ENCODE results near the gene COX6A2.

Gene COX6A2

DNA sequence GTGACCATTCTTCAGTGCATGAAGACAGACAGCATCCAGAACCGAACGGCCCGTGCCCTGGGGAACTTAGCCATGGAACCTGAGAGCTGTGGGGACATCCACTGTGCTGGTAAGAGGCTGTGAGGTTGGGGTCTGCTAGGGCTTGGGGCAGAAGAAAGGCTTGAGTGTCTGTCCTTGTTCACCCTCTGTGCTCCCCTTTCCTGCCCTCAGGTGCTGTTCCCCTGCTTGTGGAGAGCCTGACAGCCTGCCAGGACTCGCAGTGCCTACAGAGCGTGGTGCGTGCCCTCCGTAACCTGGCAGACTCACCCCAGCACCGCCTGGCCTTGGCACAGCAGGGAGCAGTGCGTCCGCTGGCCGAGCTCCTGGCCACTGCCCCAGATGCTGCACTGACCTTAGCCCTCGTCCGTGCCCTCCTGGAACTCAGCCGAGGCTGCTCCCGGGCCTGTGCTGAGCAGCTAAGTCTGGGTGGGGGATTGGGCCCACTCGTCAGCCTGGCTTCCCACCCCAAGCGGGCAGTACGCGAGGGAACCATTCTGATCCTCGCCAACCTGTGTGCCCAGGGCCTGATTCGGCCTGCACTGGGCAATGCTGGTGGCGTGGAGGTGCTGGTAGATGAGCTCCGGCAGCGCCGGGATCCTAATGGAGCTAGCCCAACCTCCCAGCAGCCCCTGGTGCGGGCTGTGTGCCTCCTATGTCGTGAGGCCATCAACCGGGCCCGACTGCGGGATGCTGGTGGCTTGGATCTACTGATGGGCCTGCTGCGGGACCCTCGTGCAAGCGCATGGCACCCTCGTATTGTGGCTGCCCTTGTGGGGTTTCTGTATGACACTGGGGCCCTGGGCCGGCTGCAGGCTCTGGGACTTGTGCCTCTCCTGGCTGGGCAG lies 34.0 kb upstream of the COX6A2 start:
- Histone ChIP-seq H3K4me2 (ENCODE audit: low read depth, low read length, poor library complexity, severe bottlenecking) (no peak overlapping the region), H3K4me3 (ENCODE audit: low read length, poor library complexity, severe bottlenecking) (no peak overlapping the region), H3F3A (ENCODE audit: low read depth) (peaks cover 6% of the 10 kb centered on the region), H3K27me3 (ENCODE audit: insufficient read depth, low read length, poor library complexity, severe bottlenecking) (no peaks in the 10 kb centered on the region), H2AFZ (ENCODE audit: low read length) (no peak overlapping the region), H3K9ac (ENCODE audit: low read depth, low read length, poor library complexity, severe bottlenecking) (no peak overlapping the region), H3K79me2 (ENCODE audit: insufficient read depth, low read length) (peaks cover 52% of the 10 kb centered on the region), H3K4me1 (ENCODE audit: insufficient read depth, low read length, poor library complexity, severe bottlenecking) (peaks cover 32% of the 10 kb centered on the region), H3K9me2 (replicated peaks; ENCODE audit: low read depth, low read length) (no peaks in the 10 kb centered on the region), H3K36me3 (ENCODE audit: insufficient read depth, low read length) (peaks cover 34% of the 10 kb centered on the region; the same call in 1 of the 2 replicates), H3K9me3 (ENCODE audit: insufficient read depth, low read depth, low read length) (no peaks in the 10 kb centered on the region), H4K20me1 (ENCODE audit: insufficient read depth, low read length, poor library complexity, severe bottlenecking) (peaks cover 25% of the 10 kb centered on the region)
- no peak for TF ChIP-seq EZH2phosphoT487 (IDR thresholded peaks at IDR 0.05; ENCODE audit: borderline replicate concordance)
- TF ChIP-seq, protein P1, sequence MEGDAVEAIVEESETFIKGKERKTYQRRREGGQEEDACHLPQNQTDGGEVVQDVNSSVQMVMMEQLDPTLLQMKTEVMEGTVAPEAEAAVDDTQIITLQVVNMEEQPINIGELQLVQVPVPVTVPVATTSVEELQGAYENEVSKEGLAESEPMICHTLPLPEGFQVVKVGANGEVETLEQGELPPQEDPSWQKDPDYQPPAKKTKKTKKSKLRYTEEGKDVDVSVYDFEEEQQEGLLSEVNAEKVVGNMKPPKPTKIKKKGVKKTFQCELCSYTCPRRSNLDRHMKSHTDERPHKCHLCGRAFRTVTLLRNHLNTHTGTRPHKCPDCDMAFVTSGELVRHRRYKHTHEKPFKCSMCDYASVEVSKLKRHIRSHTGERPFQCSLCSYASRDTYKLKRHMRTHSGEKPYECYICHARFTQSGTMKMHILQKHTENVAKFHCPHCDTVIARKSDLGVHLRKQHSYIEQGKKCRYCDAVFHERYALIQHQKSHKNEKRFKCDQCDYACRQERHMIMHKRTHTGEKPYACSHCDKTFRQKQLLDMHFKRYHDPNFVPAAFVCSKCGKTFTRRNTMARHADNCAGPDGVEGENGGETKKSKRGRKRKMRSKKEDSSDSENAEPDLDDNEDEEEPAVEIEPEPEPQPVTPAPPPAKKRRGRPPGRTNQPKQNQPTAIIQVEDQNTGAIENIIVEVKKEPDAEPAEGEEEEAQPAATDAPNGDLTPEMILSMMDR (conservative IDR thresholded peaks at IDR 0.05; ENCODE audit: low read length), result no peak

DNA sequence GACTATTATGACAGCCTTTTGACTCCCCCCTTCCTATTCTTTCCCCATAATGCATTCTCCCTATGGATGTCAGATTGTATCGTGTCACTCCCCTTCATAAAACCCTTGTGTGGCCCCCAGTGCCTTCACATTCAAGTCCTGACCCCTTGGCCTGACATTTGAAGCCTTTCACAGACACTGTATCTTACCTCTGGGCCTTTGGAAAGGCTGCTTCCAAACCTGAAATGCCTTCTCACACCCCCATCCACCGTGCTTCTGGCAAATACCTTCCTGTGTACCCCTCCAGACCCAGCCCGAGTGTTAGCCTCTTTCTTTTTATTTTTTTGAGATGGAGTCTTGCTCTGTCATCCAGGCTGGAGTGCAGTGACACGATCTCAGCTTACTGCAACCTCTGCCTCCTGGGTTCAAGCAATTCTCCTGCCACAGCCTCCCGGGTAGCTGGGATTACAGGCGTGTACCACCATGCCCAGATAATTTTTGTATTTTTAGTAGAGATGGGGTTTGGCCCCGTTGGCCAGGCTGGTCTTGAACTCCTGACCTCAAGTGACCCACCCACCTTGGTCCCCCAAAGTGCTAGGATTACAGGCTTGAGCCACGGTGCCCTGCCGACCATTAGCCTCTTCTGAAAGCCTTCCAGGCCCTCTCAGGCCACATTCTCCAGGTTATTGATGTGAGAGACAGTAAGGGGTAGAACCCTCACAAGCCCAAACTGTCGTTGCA lies 33.2 kb upstream of the COX6A2 start:
- Histone ChIP-seq H3K27me3 (ENCODE audit: insufficient read depth, low read length, poor library complexity, severe bottlenecking) (no peaks in the 10 kb centered on the region), H3K36me3 (ENCODE audit: insufficient read depth, low read length) (peaks cover 34% of the 10 kb centered on the region; the same call in 1 of the 2 replicates), H3K79me2 (ENCODE audit: insufficient read depth, low read length) (peaks cover 60% of the 10 kb centered on the region), H3K9me3 (ENCODE audit: insufficient read depth, low read depth, low read length) (no peaks in the 10 kb centered on the region), H3K4me2 (ENCODE audit: low read depth, low read length, poor library complexity, severe bottlenecking) (peak overlapping the region; percentile 99), H3K9me2 (replicated peaks; ENCODE audit: low read depth, low read length) (no peaks in the 10 kb centered on the region), H4K20me1 (ENCODE audit: insufficient read depth, low read length, poor library complexity, severe bottlenecking) (peaks cover 33% of the 10 kb centered on the region), H3K4me1 (ENCODE audit: insufficient read depth, low read length, poor library complexity, severe bottlenecking) (peaks cover 32% of the 10 kb centered on the region), H3K4me3 (ENCODE audit: low read length, poor library complexity, severe bottlenecking) (peak overlapping the region; percentile 94), H3F3A (ENCODE audit: low read depth) (peaks cover 6% of the 10 kb centered on the region), H2AFZ (ENCODE audit: low read length) (no peak overlapping the region), H3K9ac (ENCODE audit: low read depth, low read length, poor library complexity, severe bottlenecking) (peak overlapping the region; percentile 65)
- TF ChIP-seq, protein P1 (conservative IDR thresholded peaks at IDR 0.05; ENCODE audit: low read length), result no peak
- TF ChIP-seq EZH2phosphoT487 (IDR thresholded peaks at IDR 0.05; ENCODE audit: borderline replicate concordance), result no peak

DNA sequence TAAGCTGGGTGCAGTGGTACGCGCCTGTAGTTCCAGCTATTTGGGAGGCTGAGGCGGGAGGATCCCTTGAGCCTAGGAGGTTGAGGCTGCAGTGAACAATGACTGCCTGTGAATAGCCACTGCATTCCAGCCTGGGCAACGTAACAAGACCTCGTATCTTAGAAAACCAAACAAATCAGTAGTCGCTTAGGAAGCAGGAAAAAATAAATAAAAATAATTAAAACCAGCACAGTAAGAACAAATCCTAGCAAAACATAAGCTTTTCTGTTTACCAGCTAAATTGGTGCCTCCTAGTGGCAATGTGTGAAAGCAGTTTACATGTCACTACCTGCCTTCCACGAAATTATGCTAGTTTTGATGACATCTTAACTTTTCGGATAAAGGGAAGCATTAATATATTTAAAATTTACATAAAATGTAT lies 32.4 kb upstream of the COX6A2 start:
- H4K20me1 ChIP-seq (ENCODE audit: insufficient read depth, low read length, poor library complexity, severe bottlenecking), result peaks cover 39% of the 10 kb centered on the region
- no peaks in the 10 kb centered on the region for H3K9me2 ChIP-seq (replicated peaks; ENCODE audit: low read depth, low read length)
- peaks cover 6% of the 10 kb centered on the region for H3F3A ChIP-seq (ENCODE audit: low read depth)
- H3K27me3 ChIP-seq (ENCODE audit: insufficient read depth, low read length, poor library complexity, severe bottlenecking), result no peaks in the 10 kb centered on the region
- TF ChIP-seq, protein P1 (conservative IDR thresholded peaks at IDR 0.05; ENCODE audit: low read length), result peak; percentile 70
- no peak for TF ChIP-seq EZH2phosphoT487 (IDR thresholded peaks at IDR 0.05; ENCODE audit: borderline replicate concordance)
- H3K9me3 ChIP-seq (ENCODE audit: insufficient read depth, low read depth, low read length), result no peaks in the 10 kb centered on the region
- peaks cover 35% of the 10 kb centered on the region for H3K4me1 ChIP-seq (ENCODE audit: insufficient read depth, low read length, poor library complexity, severe bottlenecking)
- peak overlapping the region; percentile 94 for H3K4me3 ChIP-seq (ENCODE audit: low read length, poor library complexity, severe bottlenecking)
- H2AFZ ChIP-seq (ENCODE audit: low read length), result no peak overlapping the region
- peak overlapping the region; percentile 65 for H3K9ac ChIP-seq (ENCODE audit: low read depth, low read length, poor library complexity, severe bottlenecking)
- peaks cover 31% of the 10 kb centered on the region; the same call in 1 of the 2 replicates for H3K36me3 ChIP-seq (ENCODE audit: insufficient read depth, low read length)
- H3K79me2 ChIP-seq (ENCODE audit: insufficient read depth, low read length), result peaks cover 62% of the 10 kb centered on the region
- peak overlapping the region; percentile 99 for H3K4me2 ChIP-seq (ENCODE audit: low read depth, low read length, poor library complexity, severe bottlenecking)
